ENCODE data around the gene CELSR1.

DNA sequence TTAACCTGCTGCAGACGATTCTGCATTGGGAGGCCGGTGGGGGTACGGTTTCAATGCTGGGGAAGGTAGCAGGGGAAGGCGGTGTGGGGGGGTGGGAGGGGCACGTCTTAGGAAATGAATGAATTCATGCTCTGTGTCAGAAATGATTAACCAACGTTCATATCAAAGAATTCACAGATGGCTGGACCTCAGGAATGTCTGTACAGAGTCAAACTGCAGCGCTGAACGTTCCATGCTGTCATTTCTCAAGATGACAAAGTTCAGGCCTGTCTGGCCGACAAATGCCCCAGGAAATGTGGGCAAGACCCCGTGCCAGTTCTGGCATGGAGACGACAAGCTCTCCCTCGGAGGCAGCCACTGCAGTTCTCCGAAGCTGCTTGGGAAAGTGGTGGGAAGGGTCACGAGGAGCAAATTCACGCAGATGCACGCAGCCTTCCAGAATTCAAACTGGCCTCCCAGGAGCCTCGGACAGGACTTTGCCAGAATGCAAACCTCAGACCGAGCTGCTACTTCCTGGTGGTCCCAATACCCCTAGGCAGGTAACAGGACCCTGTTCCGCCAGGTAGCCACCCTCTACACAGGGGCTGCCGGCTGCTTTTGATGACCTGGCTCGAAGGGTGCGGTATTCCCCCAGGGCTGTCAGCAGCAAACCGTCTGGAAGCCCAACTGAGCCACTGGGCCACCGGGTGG lies 120.4 kb downstream of the CELSR1 start:
- TF ChIP-seq, protein P1, sequence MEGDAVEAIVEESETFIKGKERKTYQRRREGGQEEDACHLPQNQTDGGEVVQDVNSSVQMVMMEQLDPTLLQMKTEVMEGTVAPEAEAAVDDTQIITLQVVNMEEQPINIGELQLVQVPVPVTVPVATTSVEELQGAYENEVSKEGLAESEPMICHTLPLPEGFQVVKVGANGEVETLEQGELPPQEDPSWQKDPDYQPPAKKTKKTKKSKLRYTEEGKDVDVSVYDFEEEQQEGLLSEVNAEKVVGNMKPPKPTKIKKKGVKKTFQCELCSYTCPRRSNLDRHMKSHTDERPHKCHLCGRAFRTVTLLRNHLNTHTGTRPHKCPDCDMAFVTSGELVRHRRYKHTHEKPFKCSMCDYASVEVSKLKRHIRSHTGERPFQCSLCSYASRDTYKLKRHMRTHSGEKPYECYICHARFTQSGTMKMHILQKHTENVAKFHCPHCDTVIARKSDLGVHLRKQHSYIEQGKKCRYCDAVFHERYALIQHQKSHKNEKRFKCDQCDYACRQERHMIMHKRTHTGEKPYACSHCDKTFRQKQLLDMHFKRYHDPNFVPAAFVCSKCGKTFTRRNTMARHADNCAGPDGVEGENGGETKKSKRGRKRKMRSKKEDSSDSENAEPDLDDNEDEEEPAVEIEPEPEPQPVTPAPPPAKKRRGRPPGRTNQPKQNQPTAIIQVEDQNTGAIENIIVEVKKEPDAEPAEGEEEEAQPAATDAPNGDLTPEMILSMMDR (conservative IDR thresholded peaks at IDR 0.05; ENCODE audit: low read length): no peak
- TF ChIP-seq EZH2phosphoT487 (IDR thresholded peaks at IDR 0.05; ENCODE audit: borderline replicate concordance, low read depth, low read length): no peak

Measured in OCI-LY7 (cell line).